ENCODE results near the gene PSMD3.

DNA sequence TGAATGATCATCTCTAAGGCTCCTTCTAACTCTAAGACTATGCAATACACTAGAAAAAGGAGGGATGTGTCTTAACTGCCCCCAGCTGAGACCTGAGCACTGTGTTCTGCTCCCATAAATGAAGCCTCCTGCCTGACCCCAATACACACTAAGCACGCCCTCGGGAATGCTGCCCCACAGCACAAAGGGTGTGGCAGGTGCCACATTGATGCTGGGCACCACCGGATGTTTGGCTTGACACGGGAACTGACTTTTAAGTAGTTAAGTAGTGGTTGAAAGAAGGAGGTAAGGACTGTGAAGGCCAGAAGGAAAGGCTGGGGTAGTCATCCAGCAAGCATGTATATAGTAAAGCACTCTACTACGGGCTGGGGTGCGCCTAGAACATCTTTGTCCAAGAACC lies 13.8 kb upstream of the PSMD3 start:
- TF ChIP-seq POLR2AphosphoS5 (IDR thresholded peaks at IDR 0.05) (no peak), POLR2A (IDR thresholded peaks at IDR 0.05; ENCODE audit: low read depth) (no peak)
- TF ChIP-seq, protein P1, sequence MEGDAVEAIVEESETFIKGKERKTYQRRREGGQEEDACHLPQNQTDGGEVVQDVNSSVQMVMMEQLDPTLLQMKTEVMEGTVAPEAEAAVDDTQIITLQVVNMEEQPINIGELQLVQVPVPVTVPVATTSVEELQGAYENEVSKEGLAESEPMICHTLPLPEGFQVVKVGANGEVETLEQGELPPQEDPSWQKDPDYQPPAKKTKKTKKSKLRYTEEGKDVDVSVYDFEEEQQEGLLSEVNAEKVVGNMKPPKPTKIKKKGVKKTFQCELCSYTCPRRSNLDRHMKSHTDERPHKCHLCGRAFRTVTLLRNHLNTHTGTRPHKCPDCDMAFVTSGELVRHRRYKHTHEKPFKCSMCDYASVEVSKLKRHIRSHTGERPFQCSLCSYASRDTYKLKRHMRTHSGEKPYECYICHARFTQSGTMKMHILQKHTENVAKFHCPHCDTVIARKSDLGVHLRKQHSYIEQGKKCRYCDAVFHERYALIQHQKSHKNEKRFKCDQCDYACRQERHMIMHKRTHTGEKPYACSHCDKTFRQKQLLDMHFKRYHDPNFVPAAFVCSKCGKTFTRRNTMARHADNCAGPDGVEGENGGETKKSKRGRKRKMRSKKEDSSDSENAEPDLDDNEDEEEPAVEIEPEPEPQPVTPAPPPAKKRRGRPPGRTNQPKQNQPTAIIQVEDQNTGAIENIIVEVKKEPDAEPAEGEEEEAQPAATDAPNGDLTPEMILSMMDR (IDR thresholded peaks at IDR 0.05): no peak

Measured in esophagus muscularis mucosa (tissue), 3 donors.